CD14-positive monocyte (primary cell): ENCODE results near the gene FBN2. TPM values are rescaled to one million over a fixed set of nuclear protein-coding genes. Genes with fewer than 3 reads are reported as not detected.

ENCODE experiments used
- DNase-seq, 3 donors: peaks; one replicate each; pipeline ENCODE4 v3.0.0-alpha.2; 2011 to 2022
- H2AFZ ChIP-seq: 2 replicates; pipeline ENCODE4 v1.6.0; 2012; ENCODE audit warnings: mild to moderate bottlenecking, low read depth, low read length, inconsistent platforms; ENCODE audit not compliant: insufficient read depth, poor library complexity, severe bottlenecking
- H3K27ac ChIP-seq, 2 donors: 1 replicate in 1 of 2; 2 replicates in 1 of 2; pipeline ENCODE4 v1.5.1; 2012 to 2013; ENCODE audit warnings: low read length in 2 of 2, control low read depth in 1 of 2, inconsistent platforms in 1 of 2, low read depth in 1 of 2, mild to moderate bottlenecking in 1 of 2
- H3K27me3 ChIP-seq, 2 donors: one replicate each; pipeline versions ENCODE4 v1.6.0 to v1.6.1; 2011 to 2013; ENCODE audit warnings: low read length in 2 of 2; ENCODE audit not compliant: control insufficient read depth in 2 of 2, insufficient read depth in 2 of 2
- H3K36me3 ChIP-seq, 2 donors: replicated peaks in 1 of 2; 1 replicate in 1 of 2; 2 replicates in 1 of 2; pipeline versions ENCODE4 v1.5.1 to v1.6.1; 2012 to 2013; ENCODE audit warnings: low read length in 2 of 2, control low read depth in 1 of 2, inconsistent platforms in 1 of 2, mild to moderate bottlenecking in 1 of 2; ENCODE audit not compliant: insufficient read depth in 2 of 2, control insufficient read depth in 1 of 2
- H3K4me1 ChIP-seq, 2 donors: 1 replicate in 1 of 2; 2 replicates in 1 of 2; pipeline versions ENCODE4 v1.5.1 to v1.6.1; 2012 to 2013; ENCODE audit warnings: low read length in 2 of 2, control low read depth in 1 of 2, inconsistent platforms in 1 of 2, mild to moderate bottlenecking in 1 of 2, moderate library complexity in 1 of 2; ENCODE audit not compliant: insufficient read depth in 2 of 2, control insufficient read depth in 1 of 2
- H3K4me2 ChIP-seq: replicated peaks from 2 replicates; pipeline ENCODE3; 2012; ENCODE audit warnings: low read length, moderate library complexity, mild to moderate bottlenecking; ENCODE audit not compliant: poor library complexity, severe bottlenecking; ENCODE audit errors: extremely low read depth
- H3K4me3 ChIP-seq, 3 experiments: fragments of 200-600 bp in 1 of 3; sonication (generic) in 1 of 3; replicated peaks in 1 of 3; 1 replicate in 2 of 3; 2 replicates in 1 of 3; pipeline ENCODE4 v1.5.1; 2011 to 2013; ENCODE audit warnings: low read length in 3 of 3, mild to moderate bottlenecking in 3 of 3, control low read depth in 2 of 3, low read depth in 2 of 3, inconsistent platforms in 1 of 3, moderate library complexity in 1 of 3
- H3K79me2 ChIP-seq: 2 replicates; pipeline ENCODE4 v1.6.0; 2012; ENCODE audit warnings: mild to moderate bottlenecking, control low read depth, inconsistent platforms, low read length, moderate library complexity; ENCODE audit not compliant: insufficient read depth
- H3K9ac ChIP-seq: 2 replicates; pipeline ENCODE4 v1.6.0; 2017; ENCODE audit warnings: low read length, mild to moderate bottlenecking; ENCODE audit not compliant: insufficient read depth, poor library complexity, severe bottlenecking
- H3K9me3 ChIP-seq, 2 donors: replicated peaks in 1 of 2; 1 replicate in 1 of 2; 2 replicates in 1 of 2; pipeline versions ENCODE4 v1.5.1 to v1.6.1; 2012 to 2013; ENCODE audit warnings: low read length in 2 of 2, control low read depth in 1 of 2; ENCODE audit not compliant: control insufficient read depth in 1 of 2, insufficient read depth in 1 of 2
- H4K20me1 ChIP-seq: 2 replicates; pipeline ENCODE4 v1.6.0; 2012; ENCODE audit warnings: mild to moderate bottlenecking, low read length, control low read depth, moderate library complexity; ENCODE audit not compliant: insufficient read depth
- H3K27ac Mint-ChIP-seq, 7 donors: one replicate each; pipeline ENCODE4 v1.8.0; 2020; ENCODE audit warnings: mild to moderate bottlenecking in 7 of 7, mixed read lengths in 7 of 7, moderate library complexity in 6 of 7, inconsistent platforms in 2 of 7
- H3K27me3 Mint-ChIP-seq, 3 donors: one replicate each; pipeline ENCODE4 v1.8.0; 2021 to 2022; ENCODE audit warnings: low read depth in 3 of 3, mild to moderate bottlenecking in 3 of 3, mixed read lengths in 3 of 3, moderate library complexity in 3 of 3, inconsistent platforms in 1 of 3
- H3K36me3 Mint-ChIP-seq, 2 donors: one replicate each; pipeline ENCODE4 v1.8.0; 2020; ENCODE audit warnings: mixed read lengths in 2 of 2, inconsistent platforms in 1 of 2, mild to moderate bottlenecking in 1 of 2
- H3K4me1 Mint-ChIP-seq: one replicate; pipeline ENCODE4 v1.8.0; 2020; ENCODE audit warnings: mild to moderate bottlenecking, mixed read lengths
- H3K4me3 Mint-ChIP-seq, 2 donors: one replicate each; pipeline ENCODE4 v1.8.0; 2020; ENCODE audit warnings: mild to moderate bottlenecking in 2 of 2, mixed read lengths in 2 of 2, moderate library complexity in 1 of 2
- H3K9me3 Mint-ChIP-seq, 7 donors: one replicate each; pipeline ENCODE4 v1.8.0; 2020 to 2022; ENCODE audit warnings: mixed read lengths in 7 of 7, mild to moderate bottlenecking in 6 of 7, moderate library complexity in 6 of 7, inconsistent platforms in 2 of 7
- CTCF ChIP-seq: fragments of 200-600 bp; IDR thresholded peaks from one replicate; pipeline ENCODE4 v1.8.0; 2022; ENCODE audit warnings: antibody characterized with exemption, mild to moderate bottlenecking
- WGBS: methylation state at CpG from one replicate; pipeline ENCODE4 v1.1.5; 2013; ENCODE audit warnings: missing lambda C conversion rate; ENCODE audit not compliant: insufficient coverage; 5-methylcytosine and 5-hydroxymethylcytosine counted together
- intact Hi-C, 2 donors: fragments of 100-400 bp; cut with micrococcal nuclease; formaldehyde crosslinking; loops; one replicate each; pipeline versions ENCODE4 v1.15.0 to v1.15.1; 2023
- polyA plus RNA-seq, 3 donors: library from polyadenylated mRNA; depleted of rRNA in 1 of 3; unstranded in 2 of 3; stranded (reverse) in 1 of 3; fragments of 300-500 nt in 2 of 3; fragments of >200 nt in 1 of 3; fragmentation: Illumina TruSeq in 2 of 3; gene quantifications; 1 replicate in 2 of 3; 2 replicates in 1 of 3; pipeline ENCODE4 v1.2.3, GENCODE V29; 2012 to 2021

The FBN2 gene
- polyA plus RNA-seq, 3 donors = 0.85 to 19.3 (median 4.2) TPM

- Mint-ChIP-seq H3K4me1 (peaks cover 36% of the 10 kb centered on the region), H3K27ac (no peak overlapping the region), H3K27me3 (peaks cover 8 to 16% (median 15%) of the 10 kb centered on the region in 3 donors), H3K36me3 (peaks cover 40 to 51% of the 10 kb centered on the region in 2 donors), H3K9me3 (peaks cover 0 to 4% (median 0%) of the 10 kb centered on the region in 7 donors), H3K4me3 (no peak overlapping the region)
- Histone ChIP-seq H4K20me1 (peaks cover 49% of the 10 kb centered on the region), H3K9me3 (no peaks in the 10 kb centered on the region), H3K36me3 (peaks cover 14 to 45% of the 10 kb centered on the region in 2 donors), H3K9ac (no peak overlapping the region), H2AFZ (no peak overlapping the region), H3K27me3 (peaks cover 0 to 5% of the 10 kb centered on the region in 2 donors), H3K27ac (no peak overlapping the region), H3K4me3 (no peak overlapping the region), H3K79me2 (peaks cover 39% of the 10 kb centered on the region), H3K4me1 (peaks cover 20 to 35% of the 10 kb centered on the region in 2 donors), H3K4me2 (no peak overlapping the region)
- no CpG with 5 or more reads among the region's 3 CpGs for whole genome bisulfite sequencing
- DNase-seq = no peak
- intact Hi-C loops = no loop called here
- no peak for TF ChIP-seq CTCF
Measured at GRCh38 chr5:128532127-128532526, 5.9 kb downstream of the FBN2 start.

- peaks cover 18% of the 10 kb centered on the region for H3K4me1 Mint-ChIP-seq
- no peak for DNase-seq
- no peak overlapping the region for H3K4me3 Mint-ChIP-seq
- no peaks in the 10 kb centered on the region for H3K9me3 Mint-ChIP-seq
- Histone ChIP-seq H4K20me1 (peaks cover 22% of the 10 kb centered on the region), H3K9ac (no peak overlapping the region), H3K36me3 (peaks cover 25 to 78% of the 10 kb centered on the region in 2 donors), H3K4me2 (no peak overlapping the region), H3K27me3 (no peaks in the 10 kb centered on the region), H2AFZ (no peak overlapping the region), H3K27ac (peak overlapping the region in 1 of 2 donors; percentile 2), H3K79me2 (peaks cover 12% of the 10 kb centered on the region), H3K9me3 (no peaks in the 10 kb centered on the region), H3K4me3 (no peak overlapping the region), H3K4me1 (peaks cover 9 to 10% of the 10 kb centered on the region in 2 donors)
- peaks cover 0 to 5% (median 0%) of the 10 kb centered on the region in 3 donors for H3K27me3 Mint-ChIP-seq
- H3K27ac Mint-ChIP-seq = peak overlapping the region in 2 of 7 donors; percentile 14 to 67
- intact Hi-C loops = no loop called here
- H3K36me3 Mint-ChIP-seq = peaks cover 51 to 53% of the 10 kb centered on the region in 2 donors
- 100% methylated on average over 2 of the region's 5 CpGs for WGBS
- no peak for TF ChIP-seq CTCF
Measured at GRCh38 chr5:128528637-128529255, 9.3 kb downstream of the FBN2 start.
